Chondrocyte (in vitro differentiated cells): ENCODE measurements around the gene PPM1M. TPM values are rescaled to one million over a fixed set of nuclear protein-coding genes. Genes with fewer than 3 reads are reported as not detected.

Experiments
- DNase-seq: peaks from one replicate; pipeline ENCODE4 v3.0.0; 2021; ENCODE audit warnings: mixed read lengths, low spot score
- H3K27ac Mint-ChIP-seq: one replicate; pipeline ENCODE4 v1.8.0; 2021; ENCODE audit warnings: mild to moderate bottlenecking, moderate library complexity, mixed read lengths; ENCODE audit not compliant: unreplicated experiment
- H3K27me3 Mint-ChIP-seq: 2 replicates; pipeline ENCODE4 v1.8.0; 2021; ENCODE audit warnings: low read depth, mixed read lengths
- H3K36me3 Mint-ChIP-seq: 2 replicates; pipeline ENCODE4 v1.8.0; 2021; ENCODE audit warnings: low read depth, mixed read lengths
- H3K4me1 Mint-ChIP-seq: 2 replicates; pipeline ENCODE4 v1.8.0; 2021; ENCODE audit warnings: low read depth, mild to moderate bottlenecking, mixed read lengths
- H3K4me3 Mint-ChIP-seq: one replicate; pipeline ENCODE4 v1.8.0; 2021; ENCODE audit warnings: mild to moderate bottlenecking, moderate library complexity, mixed read lengths; ENCODE audit not compliant: unreplicated experiment
- H3K9me3 Mint-ChIP-seq: 2 replicates; pipeline ENCODE4 v1.8.0; 2021; ENCODE audit warnings: low read depth, mixed read lengths
- CTCF ChIP-seq: fragments of 200-600 bp; sonication (generic); IDR thresholded peaks from 2 replicates; pipeline ENCODE4 v1.5.0; 2021; ENCODE audit warnings: antibody characterized with exemption, mild to moderate bottlenecking, moderate library complexity
- long read RNA-seq: library from polyadenylated mRNA; stranded (forward); transcript quantifications from one replicate; pipeline ENCODE4 v2.0.0, GENCODE V29; 2021
- total RNA-seq: library from RNA; stranded (reverse); gene quantifications from 3 replicates; pipeline ENCODE4 v1.2.1, GENCODE V29; 2021

The PPM1M gene
- total RNA-seq: 14.5 to 20.8 TPM (median 20.1 TPM) in 3 replicates
- long read RNA-seq, partial matches to known transcripts: 0 of 18 reads
- long read RNA-seq, other reads (novel, unspliced or antisense): 13 of 18 reads

- DNase-seq: peak; percentile 87
- peaks cover 2% of the 10 kb centered on the region for H3K36me3 Mint-ChIP-seq
- H3K9me3 Mint-ChIP-seq: peaks cover 3% of the 10 kb centered on the region
- peak within 1 kb of the TSS; percentile 73 for H3K4me3 Mint-ChIP-seq
- no peak for TF ChIP-seq CTCF
- H3K27ac Mint-ChIP-seq: peak within 1 kb of the TSS; percentile 77
- H3K4me1 Mint-ChIP-seq: peaks cover 42% of the 10 kb centered on the region
- H3K27me3 Mint-ChIP-seq: no peaks in the 10 kb centered on the region
Observed at GRCh38 chr3:52245322-52246263, at the start of gene PPM1M. Gene PPM1M (plus strand): TSS chr3:52245759. CDS start chr3:52245825, 66 bp downstream.

- H3K36me3 Mint-ChIP-seq: peaks cover 3% of the 10 kb centered on the region
- H3K9me3 Mint-ChIP-seq: no peaks in the 10 kb centered on the region
- no peaks in the 10 kb centered on the region for H3K27me3 Mint-ChIP-seq
- H3K4me3 Mint-ChIP-seq: no peak overlapping the region
- no peak for DNase-seq
- H3K27ac Mint-ChIP-seq: no peak overlapping the region
- H3K4me1 Mint-ChIP-seq: peaks cover 35% of the 10 kb centered on the region
- no peak for TF ChIP-seq CTCF
Observed at GRCh38 chr3:52195823-52196331, 49.7 kb upstream of the PPM1M start.

- Mint-ChIP-seq H3K36me3 (peaks cover 9% of the 10 kb centered on the region), H3K4me3 (no peak overlapping the region), H3K27ac (peak overlapping the region; percentile 63), H3K9me3 (no peaks in the 10 kb centered on the region), H3K4me1 (peaks cover 42% of the 10 kb centered on the region), H3K27me3 (no peaks in the 10 kb centered on the region)
- no peak for DNase-seq
- no peak for TF ChIP-seq CTCF
Observed at GRCh38 chr3:52196977-52197376, 48.6 kb upstream of the PPM1M start.

GRCh38 chr3:52197499-52197841 is 48.1 kb upstream of the PPM1M start:
- Mint-ChIP-seq H3K4me1 (peaks cover 44% of the 10 kb centered on the region), H3K9me3 (no peaks in the 10 kb centered on the region), H3K36me3 (peaks cover 11% of the 10 kb centered on the region), H3K4me3 (peak overlapping the region; percentile 98), H3K27ac (peak overlapping the region; percentile 63), H3K27me3 (no peaks in the 10 kb centered on the region)
- no peak for DNase-seq
- no peak for TF ChIP-seq CTCF

GRCh38 chr3:52197842-52198625 is 47.5 kb upstream of the PPM1M start, which contains the start of gene ALAS1:
Gene ALAS1 (plus strand): TSS chr3:52198160. CDS start chr3:52199242, 1,082 bp downstream.
- H3K9me3 Mint-ChIP-seq: no peaks in the 10 kb centered on the region
- no peak for TF ChIP-seq CTCF
- no peaks in the 10 kb centered on the region for H3K27me3 Mint-ChIP-seq

More at GRCh38 chr3:52197842-52198625, 47.5 kb upstream of the PPM1M start, which contains the start of gene ALAS1:
- DNase-seq: no peak
- peaks cover 13% of the 10 kb centered on the region for H3K36me3 Mint-ChIP-seq
- H3K4me3 Mint-ChIP-seq: peak within 1 kb of the TSS; percentile 98
- peaks cover 42% of the 10 kb centered on the region for H3K4me1 Mint-ChIP-seq
- H3K27ac Mint-ChIP-seq: peak within 1 kb of the TSS; percentile 94
